SJCRH30 (cell line): ENCODE results near the gene EPSTI1. TPM values are rescaled to one million over a fixed set of nuclear protein-coding genes. Genes with fewer than 3 reads are reported as not detected.
A peak's percentile ranks its signal among the peaks of the same experiment; 100 is the strongest.
"Not testable (repeated sequence)": the region's sequence is repeated elsewhere in the genome, so short reads cannot be mapped to it uniquely, and the experiment has no call there.

Source experiments
- DNase-seq, 2 experiments: peaks; one replicate each; pipeline ENCODE4 v3.0.0-alpha.2; 2015 to 2020
- H3K27ac ChIP-seq: fragments of 250-450 bp; sonication (Bioruptor Pico); 2 replicates; pipeline ENCODE4 v1.5.1; 2020; ENCODE audit warnings: mild to moderate bottlenecking, moderate library complexity
- H3K27me3 ChIP-seq: fragments of 250-450 bp; sonication (Bioruptor Pico); 2 replicates; pipeline ENCODE4 v1.5.1; 2020; ENCODE audit warnings: mild to moderate bottlenecking, moderate library complexity
- H3K36me3 ChIP-seq: fragments of 250-450 bp; sonication (Bioruptor Pico); 2 replicates; pipeline ENCODE4 v1.5.1; 2020; ENCODE audit warnings: mild to moderate bottlenecking, moderate library complexity
- H3K4me1 ChIP-seq: fragments of 250-450 bp; sonication (Bioruptor Pico); 2 replicates; pipeline ENCODE4 v1.5.1; 2020; ENCODE audit warnings: mild to moderate bottlenecking, moderate library complexity
- H3K4me3 ChIP-seq: fragments of 250-450 bp; sonication (Bioruptor Pico); 2 replicates; pipeline ENCODE4 v1.5.1; 2020; ENCODE audit warnings: mild to moderate bottlenecking, moderate library complexity
- H3K9me3 ChIP-seq: fragments of 250-450 bp; sonication (Bioruptor Pico); replicated peaks from 2 replicates; pipeline ENCODE4 v1.5.1; 2020; ENCODE audit warnings: mild to moderate bottlenecking, moderate library complexity
- total RNA-seq: library from RNA; depleted of rRNA; stranded (reverse); fragments of >200 nt; shearing (Covaris generic); gene quantifications from 2 replicates; pipeline ENCODE4 v1.2.3, GENCODE V29; 2014

EPSTI1 gene
- total RNA-seq, 1 experiment from 2014 or later, result 1.1 TPM

DNA sequence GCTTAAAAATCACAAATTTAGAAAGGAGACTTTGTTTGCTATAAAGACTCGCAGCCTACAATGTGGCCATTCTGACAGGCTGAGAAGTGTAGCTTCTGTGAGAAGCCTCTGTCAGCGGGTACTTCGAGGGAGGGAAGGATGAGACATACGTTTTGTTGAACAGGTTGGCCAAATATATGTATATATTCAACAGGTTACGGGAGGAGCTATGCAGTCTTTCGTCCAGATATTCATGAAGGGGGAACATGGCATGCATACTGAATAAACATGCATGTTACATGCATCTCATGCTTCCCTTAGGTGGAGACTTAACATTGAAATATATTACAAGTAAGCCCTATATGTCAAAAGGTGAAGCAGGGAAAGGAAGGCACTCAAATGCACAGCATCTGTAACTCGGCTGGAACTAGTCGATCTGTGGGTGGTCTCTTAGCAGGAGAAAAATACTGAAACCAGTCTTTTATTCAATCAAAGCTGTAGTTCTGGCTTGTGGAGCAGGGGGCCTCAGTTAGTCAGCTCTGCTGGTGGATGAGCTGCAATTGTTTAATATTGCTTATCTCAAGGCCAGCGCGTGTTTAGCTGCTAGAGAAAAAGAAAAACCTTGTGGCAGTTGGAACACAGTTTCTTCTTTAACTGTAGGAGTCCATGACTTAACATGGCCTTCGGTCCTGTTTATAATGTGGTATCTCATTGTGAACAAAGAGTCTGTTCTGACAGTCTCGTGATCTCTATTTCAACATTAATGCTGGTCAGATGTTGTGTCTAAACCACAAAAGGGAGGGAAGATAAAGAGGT is 116.4 kb downstream of the EPSTI1 start:
- no peaks in the 10 kb centered on the region for H3K4me1 ChIP-seq
- H3K27me3 ChIP-seq, result no peaks in the 10 kb centered on the region
- no peaks in the 10 kb centered on the region for H3K36me3 ChIP-seq
- H3K9me3 ChIP-seq, result no peaks in the 10 kb centered on the region
- H3K27ac ChIP-seq, result no peak overlapping the region
- H3K4me3 ChIP-seq, result peak overlapping the region; percentile 26
- peak; percentile 30 to 52 for DNase-seq

DNA sequence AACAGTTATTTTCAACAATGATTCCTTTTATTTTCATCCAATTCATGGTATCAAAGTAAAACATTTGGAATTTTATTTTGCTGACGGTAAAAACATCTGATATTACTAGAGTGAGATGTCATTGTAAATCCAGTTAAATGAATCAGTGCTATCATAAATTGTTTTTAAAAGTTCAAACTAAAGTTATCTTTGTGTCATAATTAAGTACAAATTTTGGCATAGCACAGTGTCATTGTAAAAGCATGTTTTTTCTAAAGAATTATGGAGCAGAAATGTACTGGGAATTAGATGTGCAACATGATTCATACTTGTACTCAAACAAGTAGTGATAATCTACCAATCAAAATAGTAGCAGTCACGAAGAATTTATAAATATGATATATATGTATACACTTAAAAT is 117.8 kb downstream of the EPSTI1 start:
- no peaks in the 10 kb centered on the region for H3K27me3 ChIP-seq
- H3K4me3 ChIP-seq, result no peak overlapping the region
- H3K36me3 ChIP-seq, result no peaks in the 10 kb centered on the region
- no peaks in the 10 kb centered on the region for H3K9me3 ChIP-seq
- no peak for DNase-seq
- no peak overlapping the region for H3K27ac ChIP-seq
- H3K4me1 ChIP-seq, result no peaks in the 10 kb centered on the region

DNA sequence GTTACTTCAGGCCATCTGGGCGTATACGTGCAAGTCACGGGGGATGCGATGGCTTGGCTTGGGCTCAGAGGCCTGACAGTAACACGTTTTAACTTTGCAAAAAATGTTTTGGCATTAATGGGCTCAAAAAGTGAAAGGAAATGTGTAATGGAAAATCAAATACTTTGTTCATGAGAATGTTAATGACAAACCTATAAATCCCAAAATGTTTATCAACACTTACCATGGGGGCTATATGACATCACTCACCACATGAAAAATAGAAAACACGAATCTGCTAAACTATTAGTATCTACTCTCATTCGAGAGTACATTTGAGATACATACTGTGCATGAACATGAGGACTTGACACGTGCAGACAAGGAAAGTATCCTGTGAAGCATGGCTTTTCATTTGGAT is 119.0 kb downstream of the EPSTI1 start:
- Histone ChIP-seq H3K9me3 (no peaks in the 10 kb centered on the region), H3K27ac (no peak overlapping the region), H3K36me3 (no peaks in the 10 kb centered on the region), H3K4me3 (no peak overlapping the region), H3K4me1 (no peaks in the 10 kb centered on the region), H3K27me3 (no peaks in the 10 kb centered on the region)
- DNase-seq, result no peak

DNA sequence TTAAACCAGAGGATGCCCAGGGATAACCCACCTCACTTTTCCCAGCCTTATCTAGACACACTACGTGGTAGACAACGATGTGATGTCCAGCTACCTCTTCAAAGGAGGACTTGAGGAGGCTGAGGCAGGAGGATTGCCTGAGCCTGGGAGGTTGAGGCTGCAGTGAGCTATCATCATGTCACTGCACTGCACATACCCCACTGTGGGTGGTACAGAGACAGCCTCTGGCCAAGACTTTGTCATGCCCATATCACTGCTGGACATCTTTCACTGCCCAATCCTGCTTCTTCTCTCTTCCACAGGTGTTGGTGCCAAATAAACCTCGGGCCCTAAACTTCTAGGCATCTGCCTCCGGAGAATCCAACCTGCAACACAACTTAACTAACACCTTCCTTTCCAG is 124.8 kb downstream of the EPSTI1 start:
- Histone ChIP-seq H3K27ac (no peak overlapping the region), H3K4me1 (no peaks in the 10 kb centered on the region), H3K36me3 (no peaks in the 10 kb centered on the region), H3K4me3 (no peak overlapping the region), H3K27me3 (no peaks in the 10 kb centered on the region), H3K9me3 (no peaks in the 10 kb centered on the region)
- DNase-seq, result no peak

DNA sequence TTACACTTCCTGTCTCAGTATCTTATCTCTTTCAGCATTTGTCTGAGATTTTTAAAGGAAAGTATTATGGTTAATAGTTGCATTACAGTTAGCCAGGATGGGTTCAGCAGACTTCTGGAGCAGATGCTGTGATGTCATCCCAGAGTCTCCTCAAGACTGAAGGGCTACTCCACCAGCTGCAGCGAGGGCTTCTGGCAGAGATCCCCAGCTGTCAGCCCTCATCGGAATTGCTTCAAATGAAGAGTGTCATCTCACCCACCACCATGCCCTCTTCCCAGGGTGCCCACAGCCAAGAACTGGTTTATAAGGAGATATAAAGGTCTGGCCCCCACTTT is 126.3 kb downstream of the EPSTI1 start:
- no peaks in the 10 kb centered on the region for H3K36me3 ChIP-seq

DNA sequence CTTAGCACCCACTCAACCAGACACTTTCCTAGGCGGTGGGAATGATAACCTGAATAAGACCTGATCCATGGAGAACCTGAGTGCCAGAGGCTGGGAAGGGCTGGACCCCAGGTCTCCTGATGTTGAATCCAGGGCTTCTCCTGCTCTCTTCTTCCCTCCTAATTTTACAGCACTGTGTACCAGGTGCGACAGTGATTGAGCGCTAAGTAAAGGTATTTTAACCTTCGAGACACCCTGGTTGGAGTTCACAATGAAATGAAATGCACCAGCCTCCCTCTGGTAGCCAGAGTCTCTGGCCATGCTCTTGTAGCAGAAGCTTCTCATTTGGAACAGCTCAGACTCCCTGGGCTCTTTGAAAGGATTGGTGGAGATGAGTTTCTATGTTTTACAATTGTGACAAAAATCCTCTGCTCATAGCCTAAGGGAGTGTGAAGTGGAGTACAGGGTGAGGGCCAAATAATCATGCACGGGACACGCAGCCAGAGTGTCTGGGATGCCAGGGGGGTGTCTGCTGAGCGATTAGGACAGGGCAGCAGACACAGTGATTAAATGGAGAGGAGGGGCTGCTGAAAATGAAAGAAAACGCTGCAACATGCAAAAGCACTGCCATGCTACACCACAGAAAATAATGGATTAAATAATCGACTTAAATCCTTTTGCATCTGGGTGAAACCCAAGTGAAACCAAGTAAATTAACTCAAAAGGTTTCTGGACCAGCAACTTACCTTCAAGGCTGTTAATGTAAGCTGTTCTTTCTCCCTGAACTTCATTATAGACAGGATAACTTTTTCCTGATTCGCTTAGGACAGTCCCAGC is 126.9 kb downstream of the EPSTI1 start:
- no peak for DNase-seq
- Histone ChIP-seq H3K27ac (no peak overlapping the region), H3K27me3 (no peaks in the 10 kb centered on the region), H3K4me1 (no peaks in the 10 kb centered on the region), H3K4me3 (peak overlapping the region; percentile 19; the same call in 1 of the 2 replicates), H3K36me3 (no peaks in the 10 kb centered on the region), H3K9me3 (no peaks in the 10 kb centered on the region)

More for the DNA sequence above, 126.3 kb downstream of the EPSTI1 start:
- no peaks in the 10 kb centered on the region for H3K9me3 ChIP-seq
- peak; percentile 24 to 34 for DNase-seq
- H3K4me3 ChIP-seq, result peak overlapping the region; percentile 19; the same call in 1 of the 2 replicates
- H3K27ac ChIP-seq, result no peak overlapping the region
- no peaks in the 10 kb centered on the region for H3K27me3 ChIP-seq
- H3K4me1 ChIP-seq, result no peaks in the 10 kb centered on the region

DNA sequence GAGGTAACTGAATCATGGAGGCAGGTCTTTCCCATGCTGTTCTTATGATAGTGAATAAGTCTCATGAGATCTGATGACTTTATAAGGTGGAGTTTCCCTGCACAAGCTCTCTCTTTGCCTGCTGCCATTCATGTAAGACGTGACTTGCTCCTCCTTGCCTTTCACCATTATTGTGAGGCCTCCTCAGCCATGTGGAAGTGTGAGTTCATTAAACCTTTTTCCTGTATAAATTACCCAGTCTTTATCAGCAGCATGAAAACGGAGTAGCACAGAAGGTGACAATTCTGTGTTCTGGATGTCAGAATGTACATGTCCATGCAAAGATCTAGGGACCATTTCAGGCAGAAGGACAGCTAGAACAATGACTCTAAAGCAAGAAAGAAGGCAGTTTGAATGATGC is 129.7 kb downstream of the EPSTI1 start:
- not testable (repeated sequence) for H3K4me3 ChIP-seq, H3K36me3 ChIP-seq, H3K27me3 ChIP-seq, H3K9me3 ChIP-seq, H3K4me1 ChIP-seq, DNase-seq, H3K27ac ChIP-seq

DNA sequence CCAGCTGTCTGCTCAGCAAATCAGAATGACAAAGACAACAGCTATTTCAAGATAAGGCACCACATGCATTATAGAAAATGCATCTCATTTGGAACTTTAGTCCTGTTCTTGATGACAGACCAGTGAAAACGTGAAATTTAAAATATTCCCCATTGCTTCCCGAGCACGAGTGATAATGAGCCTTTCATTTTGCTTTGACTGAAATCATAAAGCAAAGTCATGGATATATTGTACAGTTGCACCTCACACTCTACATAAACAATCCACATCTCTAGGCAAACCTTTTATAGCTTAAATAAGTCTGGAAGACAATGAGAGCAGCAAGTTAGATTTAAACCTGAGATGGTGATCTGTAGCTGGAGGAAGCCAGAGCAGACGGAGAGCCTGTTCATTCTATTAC is 131.6 kb downstream of the EPSTI1 start:
- no peak for DNase-seq
- no peaks in the 10 kb centered on the region for H3K9me3 ChIP-seq

DNA sequence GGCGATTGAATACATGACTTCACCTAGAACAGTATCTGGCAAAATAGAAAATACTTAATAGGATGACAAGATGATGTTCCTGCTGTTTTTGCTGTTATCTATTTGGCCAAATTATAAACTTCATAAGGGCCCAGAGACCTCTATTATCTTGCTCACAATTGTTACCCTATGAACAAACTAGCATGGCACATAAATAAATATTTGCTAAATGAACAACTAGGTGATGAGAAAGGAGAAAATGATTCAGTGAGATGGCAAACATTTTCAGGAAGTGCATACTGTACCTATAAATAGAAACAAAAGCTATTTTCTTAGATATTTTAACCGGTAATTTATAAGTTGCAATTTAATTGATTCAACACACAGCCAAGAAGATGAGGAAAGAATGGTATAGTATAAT is 132.3 kb downstream of the EPSTI1 start:
- Histone ChIP-seq H3K4me1 (no peaks in the 10 kb centered on the region), H3K9me3 (no peaks in the 10 kb centered on the region), H3K27ac (no peak overlapping the region), H3K27me3 (no peaks in the 10 kb centered on the region), H3K36me3 (no peaks in the 10 kb centered on the region), H3K4me3 (no peak overlapping the region)
- DNase-seq, result no peak

More for the DNA sequence above, 131.6 kb downstream of the EPSTI1 start:
- H3K4me3 ChIP-seq, result no peak overlapping the region
- no peaks in the 10 kb centered on the region for H3K4me1 ChIP-seq
- no peaks in the 10 kb centered on the region for H3K36me3 ChIP-seq
- no peaks in the 10 kb centered on the region for H3K27me3 ChIP-seq
- H3K27ac ChIP-seq, result no peak overlapping the region

DNA sequence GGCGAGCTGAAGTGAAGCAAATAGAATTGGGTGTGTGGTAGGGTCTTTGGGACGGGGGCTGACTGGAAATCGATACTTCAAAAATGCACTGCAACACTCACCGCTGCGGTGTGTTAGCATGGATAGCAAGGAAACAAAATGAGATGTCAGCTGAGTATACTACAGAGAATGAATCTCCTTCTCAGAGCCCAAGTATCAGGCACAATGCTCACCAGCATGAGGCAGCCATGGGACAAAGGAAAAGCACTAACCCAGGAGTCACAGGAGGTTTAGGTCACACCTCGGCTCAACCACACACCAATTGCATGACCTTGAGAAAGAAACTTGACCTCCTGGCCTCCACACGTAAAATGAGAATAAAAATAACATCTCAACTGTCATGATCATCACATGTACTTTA is 136.6 kb downstream of the EPSTI1 start:
- Histone ChIP-seq H3K27me3 (no peaks in the 10 kb centered on the region), H3K4me3 (no peak overlapping the region), H3K36me3 (no peaks in the 10 kb centered on the region), H3K27ac (no peak overlapping the region), H3K4me1 (no peaks in the 10 kb centered on the region), H3K9me3 (no peaks in the 10 kb centered on the region)
- no peak for DNase-seq

DNA sequence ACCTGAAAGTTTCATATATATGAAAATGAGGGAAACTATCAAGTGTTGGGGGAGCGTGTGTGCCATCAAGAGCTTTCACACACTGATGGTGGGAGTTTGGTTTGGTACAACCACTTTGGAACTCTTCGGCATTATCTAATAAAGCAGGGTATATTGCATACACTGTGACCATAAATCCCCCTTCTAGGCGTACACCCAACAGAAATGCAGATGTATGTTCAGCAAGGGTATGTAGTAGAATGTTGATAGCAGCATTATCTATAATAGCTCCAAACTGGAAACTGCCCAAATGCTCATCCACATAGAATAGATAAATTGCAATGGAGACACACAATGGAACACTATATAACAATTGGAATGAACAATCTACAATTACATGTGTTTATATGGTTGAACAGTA is 139.9 kb downstream of the EPSTI1 start:
- Histone ChIP-seq H3K4me1 (no peaks in the 10 kb centered on the region), H3K9me3 (no peaks in the 10 kb centered on the region), H3K27ac (no peak overlapping the region), H3K4me3 (no peak overlapping the region), H3K36me3 (no peaks in the 10 kb centered on the region), H3K27me3 (no peaks in the 10 kb centered on the region)
- DNase-seq, result no peak

DNA sequence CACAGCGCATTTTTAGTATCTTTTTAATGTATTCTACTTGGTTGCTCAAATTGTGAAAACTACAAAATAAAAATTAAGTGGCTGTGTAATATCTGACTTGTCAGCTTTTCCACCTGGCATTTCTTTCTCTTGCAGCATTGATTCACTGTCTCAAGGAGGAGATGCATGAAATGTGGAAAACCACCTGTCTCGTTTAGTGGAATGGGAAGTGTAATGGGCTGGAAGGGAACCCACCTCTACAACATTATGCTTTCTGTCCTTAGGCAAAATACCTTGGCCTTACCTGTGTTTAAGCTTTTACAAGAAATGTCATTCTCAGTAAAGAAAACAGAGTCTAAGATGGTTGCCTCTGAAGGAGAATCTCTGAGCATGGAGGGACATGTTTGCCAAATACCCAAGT is 142.8 kb downstream of the EPSTI1 start:
- Histone ChIP-seq H3K27ac (no peak overlapping the region), H3K27me3 (no peaks in the 10 kb centered on the region; the same call in 1 of the 2 replicates), H3K4me3 (no peak overlapping the region), H3K9me3 (no peaks in the 10 kb centered on the region), H3K4me1 (no peaks in the 10 kb centered on the region), H3K36me3 (no peaks in the 10 kb centered on the region)
- no peak for DNase-seq

DNA sequence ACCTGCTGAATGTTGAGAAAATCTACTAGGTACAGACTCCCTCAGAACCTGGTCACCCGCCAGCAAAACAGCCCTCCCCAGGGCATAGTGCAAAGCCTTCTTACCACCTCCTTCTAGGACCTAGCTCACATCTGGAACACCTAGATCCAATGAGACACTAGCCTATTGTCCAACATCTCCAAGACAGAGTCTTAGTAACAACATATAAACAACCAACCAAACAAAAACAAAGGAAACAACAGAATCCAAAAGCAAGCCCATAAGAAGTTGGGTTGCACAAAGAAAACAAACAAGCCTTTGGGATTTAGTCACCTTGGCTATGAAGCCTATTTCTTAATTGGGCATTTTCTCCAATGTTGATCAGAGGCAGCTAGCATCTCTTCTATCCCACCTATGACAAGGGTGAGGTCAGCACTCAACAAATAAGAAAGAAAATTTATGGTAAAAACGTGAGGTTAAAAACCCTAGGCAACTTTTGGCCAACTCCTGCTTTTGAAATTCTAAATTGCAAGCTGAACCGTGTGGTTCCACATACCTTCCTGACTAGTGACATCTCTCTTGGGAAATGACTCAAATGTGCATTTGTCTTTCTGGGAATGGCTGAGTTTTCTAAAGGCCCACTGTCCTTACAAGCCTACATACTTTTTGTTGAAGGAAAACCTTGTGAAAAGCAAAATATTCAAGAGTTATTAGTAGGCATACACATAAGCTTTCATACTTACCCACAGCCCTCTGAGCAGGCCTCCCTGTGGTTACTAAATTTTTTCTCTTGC is 144.0 kb downstream of the EPSTI1 start:
- H3K4me3 ChIP-seq, result no peak overlapping the region
- no peaks in the 10 kb centered on the region for H3K9me3 ChIP-seq
- H3K4me1 ChIP-seq, result no peaks in the 10 kb centered on the region
- H3K27ac ChIP-seq, result no peak overlapping the region
- no peaks in the 10 kb centered on the region; the same call in 1 of the 2 replicates for H3K27me3 ChIP-seq
- no peaks in the 10 kb centered on the region for H3K36me3 ChIP-seq
- DNase-seq, result no peak

DNA sequence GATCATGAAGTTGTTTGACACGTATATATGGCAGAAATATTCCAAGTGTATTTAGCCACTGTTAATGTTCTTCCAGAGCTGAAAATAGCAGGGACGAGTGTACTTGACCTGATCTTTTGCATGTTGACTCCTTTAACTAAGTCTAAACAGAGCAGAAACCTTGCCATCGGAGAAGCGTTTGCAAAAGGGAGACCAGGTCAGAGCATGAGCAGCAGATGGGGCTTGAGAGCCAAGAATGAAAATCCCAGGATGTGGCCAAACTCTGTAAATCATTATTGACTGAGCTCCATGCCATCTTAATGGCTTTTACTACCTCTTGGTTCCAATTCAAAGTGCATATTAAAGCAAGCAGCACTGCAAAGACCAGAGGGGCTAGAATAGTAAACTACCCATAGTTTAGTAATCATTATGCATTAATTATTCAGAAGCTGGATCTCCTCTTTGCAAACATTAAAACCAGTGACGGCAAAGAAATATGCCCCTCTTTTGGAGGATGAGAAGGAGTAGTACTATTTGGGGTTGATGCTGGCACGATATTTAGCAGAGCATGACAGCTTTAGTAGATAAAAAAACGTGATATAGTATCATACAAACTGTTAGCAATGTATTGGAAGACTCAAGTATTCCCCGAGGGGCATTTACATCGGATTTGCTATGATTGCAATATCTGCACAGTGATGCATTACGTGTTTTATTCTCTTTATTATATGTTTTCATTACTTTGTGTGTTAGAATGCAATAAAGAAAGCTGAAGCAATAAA is 154.9 kb downstream of the EPSTI1 start:
- H3K27ac ChIP-seq, result no peak overlapping the region

More for the DNA sequence above, 154.9 kb downstream of the EPSTI1 start:
- H3K4me1 ChIP-seq, result no peaks in the 10 kb centered on the region
- DNase-seq, result peak in 1 of 2 experiments; percentile 10
- no peaks in the 10 kb centered on the region; the same call in 1 of the 2 replicates for H3K27me3 ChIP-seq
- no peak overlapping the region for H3K4me3 ChIP-seq
- no peaks in the 10 kb centered on the region for H3K9me3 ChIP-seq
- no peaks in the 10 kb centered on the region for H3K36me3 ChIP-seq
